GM18517 (cell line): ENCODE data around the gene KLRC4.
"Not testable (repeated sequence)": the region's sequence is repeated elsewhere in the genome, so short reads cannot be mapped to it uniquely, and the experiment has no call there.

Experiments used
- ATAC-seq: cut with Tn5 transposase; IDR thresholded peaks from one replicate; pipeline ENCODE4 v1.9.1; 2021; ENCODE audit warnings: mild to moderate bottlenecking, moderate library complexity; ENCODE audit not compliant: unreplicated experiment

The KLRC4 gene

DNA sequence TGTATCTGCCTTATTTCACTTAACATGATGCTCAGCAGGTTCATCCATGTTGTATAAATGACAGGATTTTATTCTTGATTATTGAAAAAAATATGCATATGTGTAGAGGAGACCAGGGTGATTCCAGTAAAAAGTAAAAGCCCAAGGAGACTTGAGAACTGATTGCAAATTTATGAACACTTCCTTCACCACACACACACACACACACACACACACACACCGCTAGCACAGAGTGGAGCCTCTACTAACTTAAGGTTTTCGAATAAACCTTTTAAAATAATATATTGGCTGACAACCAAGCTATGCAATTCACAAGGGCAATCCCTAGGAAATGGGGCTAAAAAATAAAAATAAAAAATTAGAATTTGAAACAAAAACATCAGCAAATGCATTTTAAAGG, 11.4 kb downstream of the KLRC4 start:
- ATAC-seq = no peak

GRCh38 chr12:10397296-10397695, 12.3 kb downstream of the KLRC4 start:
- no peak for ATAC-seq

GRCh38 chr12:10396176-10396575, 13.4 kb downstream of the KLRC4 start:
- not testable (repeated sequence) for ATAC-seq

DNA sequence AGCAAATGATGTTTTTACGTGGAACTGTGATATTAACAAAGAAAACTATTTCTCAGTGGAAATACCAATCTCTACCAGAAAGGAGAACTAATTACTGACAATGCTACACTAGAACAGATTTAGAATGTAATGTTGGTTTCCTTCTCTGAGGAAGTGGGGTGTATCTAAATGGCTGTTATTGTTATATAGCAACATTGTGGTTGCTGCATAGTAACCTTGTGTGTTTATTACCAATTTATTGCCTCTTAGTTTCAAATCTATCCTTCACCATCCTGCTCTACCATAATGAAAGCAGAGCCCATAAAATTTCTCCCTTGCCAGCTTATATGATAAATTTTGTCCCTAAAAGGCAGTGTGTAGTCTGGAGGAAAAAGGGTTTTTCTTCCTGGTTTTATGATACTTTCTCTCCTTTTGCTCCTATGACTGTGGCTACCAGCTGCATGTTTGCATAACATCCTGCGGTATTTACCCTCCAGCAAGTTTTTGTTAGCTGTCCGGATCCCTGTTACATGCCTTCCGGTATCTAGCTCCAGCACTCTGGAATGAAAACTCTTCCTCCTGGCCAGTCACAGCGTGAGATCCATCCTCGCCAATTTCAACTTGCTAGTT, 14.1 kb downstream of the KLRC4 start:
- ATAC-seq = peak; percentile 86

GRCh38 chr12:10394531-10395152, 14.9 kb downstream of the KLRC4 start:
- not testable (repeated sequence) for ATAC-seq

- ATAC-seq = no peak
Observed at GRCh38 chr12:10393291-10393690, 16.3 kb downstream of the KLRC4 start.

DNA sequence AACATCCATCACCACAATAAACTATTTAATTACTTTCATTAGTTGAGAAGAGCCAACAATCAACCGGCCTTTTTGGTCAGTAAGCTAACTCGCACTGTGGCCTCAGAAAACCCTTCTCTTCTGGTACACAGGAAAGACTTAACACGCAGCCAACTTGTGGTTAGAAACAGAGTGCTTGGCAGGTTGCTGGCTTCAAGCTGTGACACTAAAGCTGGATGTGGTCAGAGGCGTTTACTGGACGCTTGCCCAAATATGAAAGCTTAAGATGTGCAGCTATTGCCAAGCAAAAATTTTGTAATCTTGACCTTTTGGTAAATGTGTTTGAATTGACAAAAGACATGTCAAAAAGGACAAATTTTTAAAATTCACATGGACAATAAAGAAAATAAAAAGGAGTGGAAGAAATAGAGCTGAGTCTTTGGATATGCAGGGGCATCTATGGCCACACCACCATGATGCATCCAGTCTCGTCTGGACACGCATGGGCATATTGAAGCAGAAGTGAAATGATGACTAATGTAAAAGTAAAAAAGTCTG, 17.1 kb downstream of the KLRC4 start:
- peak; percentile 53 for ATAC-seq

- not testable (repeated sequence) for ATAC-seq
Observed at GRCh38 chr12:10390991-10391390, 18.6 kb downstream of the KLRC4 start.

- no peak for ATAC-seq
Observed at GRCh38 chr12:10389904-10390303, 19.7 kb downstream of the KLRC4 start, which contains the start of gene KLRK1. Gene KLRK1, minus strand, starts transcription at chr12:10390041. Its CDS starts 1,231 bp downstream, at chr12:10388810.

DNA sequence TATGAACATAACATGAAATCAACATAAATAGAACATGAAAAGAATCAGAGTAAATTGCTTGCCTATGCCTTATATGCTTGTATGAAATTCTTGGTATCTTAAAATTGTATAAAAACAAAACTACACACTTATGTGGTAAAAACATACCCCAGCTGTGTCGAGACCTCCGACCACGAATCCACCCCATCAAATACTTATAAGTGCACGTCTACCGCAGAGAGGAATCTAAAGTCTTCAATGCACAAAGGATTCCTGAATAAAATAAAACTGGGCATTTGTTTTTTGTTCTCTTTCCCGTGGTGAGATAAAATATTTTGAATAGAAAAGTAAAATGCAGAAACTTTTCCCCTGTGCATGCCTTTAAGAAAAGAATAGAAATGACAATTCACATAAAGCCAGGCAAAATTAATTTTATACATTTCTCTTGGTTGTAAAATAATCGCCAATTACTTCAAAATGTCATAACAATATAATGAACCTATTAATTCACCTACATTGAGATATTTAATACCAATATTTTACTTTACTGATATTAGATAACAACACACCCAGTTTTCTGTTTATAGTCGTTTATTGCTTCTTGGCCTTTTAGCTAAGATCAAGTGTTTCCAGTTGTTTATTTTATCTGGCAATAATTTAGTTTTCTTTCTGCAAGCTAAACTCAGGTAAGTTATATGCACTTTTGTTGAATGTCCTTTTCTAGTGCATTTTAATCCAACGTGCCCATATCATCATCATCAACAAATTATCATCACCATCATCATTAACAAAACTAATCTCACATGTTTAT, 20.7 kb downstream of the KLRC4 start:
- no peak for ATAC-seq

DNA sequence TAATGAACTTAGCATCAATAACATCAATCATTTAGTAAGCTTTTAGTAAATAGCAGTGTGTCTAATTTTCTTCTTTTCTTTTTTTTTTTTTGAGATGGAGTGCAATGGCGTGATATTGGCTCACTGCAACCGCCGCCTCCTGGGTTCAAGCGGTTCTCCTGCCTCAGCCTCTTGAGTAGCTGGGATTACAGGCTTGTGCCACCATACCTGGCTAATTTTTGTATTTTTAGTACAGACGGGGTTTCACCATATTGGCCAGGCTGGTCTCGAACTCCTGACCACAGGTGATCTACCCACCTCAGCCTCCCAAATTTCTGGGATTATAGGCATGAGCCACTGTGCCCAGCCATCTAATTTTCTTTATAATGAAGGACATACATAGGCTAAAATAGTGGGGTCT, 22.1 kb downstream of the KLRC4 start:
- not testable (repeated sequence) for ATAC-seq

DNA sequence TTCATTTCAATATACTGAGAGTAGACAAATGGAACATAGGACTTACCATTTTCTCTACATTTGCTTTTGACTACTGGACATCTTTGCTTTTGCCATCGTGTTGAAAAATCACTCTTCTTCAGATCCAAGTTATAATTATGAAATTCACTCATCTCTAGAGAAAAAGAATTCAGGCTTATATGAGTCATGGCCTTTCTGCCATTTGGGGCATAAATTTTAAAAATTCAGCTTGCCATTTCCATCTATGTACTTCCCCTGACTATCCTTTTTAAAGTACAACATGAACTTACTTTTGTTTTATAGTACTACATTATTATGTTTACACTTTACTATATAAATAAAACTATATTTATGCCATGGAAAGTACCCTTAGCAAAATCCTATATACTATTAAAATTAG, 22.7 kb downstream of the KLRC4 start:
- ATAC-seq = no peak

- no peak for ATAC-seq
Observed at GRCh38 chr12:10385166-10385613, 24.4 kb downstream of the KLRC4 start.

DNA sequence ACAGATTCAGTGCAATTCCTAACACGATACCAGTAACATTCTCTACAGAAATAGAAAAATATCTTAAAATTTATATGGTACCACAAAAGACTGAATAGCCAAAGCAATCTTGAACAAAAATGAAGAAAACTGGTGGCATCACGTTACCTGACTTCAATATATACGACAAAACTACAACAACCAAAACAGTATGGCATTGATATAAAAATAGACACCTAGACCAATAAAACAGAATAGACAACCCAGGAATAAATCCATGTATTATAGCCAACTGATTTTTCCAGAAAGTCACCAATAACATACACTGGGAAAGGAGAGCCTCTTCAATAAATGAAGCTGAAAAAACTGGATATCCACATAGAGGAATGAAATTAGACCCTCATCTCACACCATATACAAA, 25.4 kb downstream of the KLRC4 start:
- no peak for ATAC-seq

- no peak for ATAC-seq
Observed at GRCh38 chr12:10381928-10382628, 27.5 kb downstream of the KLRC4 start.

GRCh38 chr12:10378737-10379136, 30.8 kb downstream of the KLRC4 start:
- not testable (repeated sequence) for ATAC-seq

DNA sequence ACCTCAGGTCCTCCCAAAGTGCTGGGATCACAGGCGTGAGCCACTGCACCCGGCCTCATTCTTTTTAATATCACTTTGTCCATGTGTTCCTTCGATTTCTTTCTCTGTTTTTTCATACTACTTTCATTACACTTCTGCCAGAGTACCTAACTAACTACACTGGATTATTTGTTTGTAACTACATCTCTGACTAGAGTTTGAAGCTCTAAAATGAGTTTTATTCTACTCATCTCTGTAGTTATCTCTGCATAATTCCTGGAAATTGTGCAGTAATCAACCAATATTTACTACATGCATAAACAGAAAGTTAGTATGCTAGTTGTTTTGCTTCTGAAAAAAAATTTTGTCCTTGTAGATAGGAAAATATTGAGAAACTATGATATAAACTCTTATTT, 34.9 kb downstream of the KLRC4 start:
- no peak for ATAC-seq

DNA sequence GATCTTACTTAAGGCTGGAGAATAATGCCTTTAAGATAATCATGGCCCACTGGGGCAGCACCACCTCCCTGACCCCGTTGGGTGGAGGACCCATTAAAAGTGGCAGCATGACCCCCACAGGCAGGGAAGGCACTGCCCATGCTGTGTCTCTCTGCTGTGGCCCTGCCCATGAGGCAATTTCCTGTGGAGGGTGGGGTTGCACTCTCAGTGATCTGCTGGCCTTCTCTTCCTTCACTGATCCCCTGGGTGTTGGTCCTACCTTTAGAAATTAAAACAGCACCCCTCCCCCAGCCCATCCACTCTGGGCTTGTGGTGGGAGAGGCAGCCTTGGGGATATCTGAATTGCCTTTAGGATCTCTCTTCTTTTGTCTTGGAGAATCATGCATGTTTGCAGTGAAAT, 37.0 kb downstream of the KLRC4 start:
- no peak for ATAC-seq

DNA sequence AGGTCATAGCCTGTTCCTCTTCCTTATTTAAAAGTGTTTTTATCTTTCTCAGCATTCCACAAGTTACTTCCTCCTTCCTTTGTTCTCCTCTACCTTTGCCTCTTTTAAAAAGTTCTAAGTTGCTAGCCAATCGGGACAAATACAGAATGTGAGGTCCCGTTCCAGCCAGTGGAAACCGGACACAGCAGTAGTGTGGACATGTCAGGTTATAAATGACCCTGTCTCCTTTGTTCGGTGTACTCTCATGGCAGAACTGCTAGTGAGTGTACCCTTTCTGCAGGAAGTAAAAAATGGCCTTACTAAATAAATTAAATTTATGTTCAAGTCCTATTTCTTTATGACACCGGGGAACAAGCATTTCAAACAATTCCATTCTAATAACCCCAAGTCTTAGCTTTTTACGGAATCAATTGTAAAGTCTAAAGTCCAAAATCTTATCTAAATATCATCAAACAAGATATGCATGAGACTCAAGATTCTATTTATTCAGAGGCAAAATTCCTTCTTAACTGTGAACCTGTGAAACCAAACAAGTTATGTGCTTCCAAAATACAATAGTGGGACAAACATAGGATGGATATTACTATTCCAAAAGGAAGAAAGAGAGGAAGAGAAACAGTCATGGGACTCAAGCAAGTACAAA, 37.5 kb downstream of the KLRC4 start:
- not testable (repeated sequence) for ATAC-seq
